ENCODE data around the gene ZFYVE28.

DNA sequence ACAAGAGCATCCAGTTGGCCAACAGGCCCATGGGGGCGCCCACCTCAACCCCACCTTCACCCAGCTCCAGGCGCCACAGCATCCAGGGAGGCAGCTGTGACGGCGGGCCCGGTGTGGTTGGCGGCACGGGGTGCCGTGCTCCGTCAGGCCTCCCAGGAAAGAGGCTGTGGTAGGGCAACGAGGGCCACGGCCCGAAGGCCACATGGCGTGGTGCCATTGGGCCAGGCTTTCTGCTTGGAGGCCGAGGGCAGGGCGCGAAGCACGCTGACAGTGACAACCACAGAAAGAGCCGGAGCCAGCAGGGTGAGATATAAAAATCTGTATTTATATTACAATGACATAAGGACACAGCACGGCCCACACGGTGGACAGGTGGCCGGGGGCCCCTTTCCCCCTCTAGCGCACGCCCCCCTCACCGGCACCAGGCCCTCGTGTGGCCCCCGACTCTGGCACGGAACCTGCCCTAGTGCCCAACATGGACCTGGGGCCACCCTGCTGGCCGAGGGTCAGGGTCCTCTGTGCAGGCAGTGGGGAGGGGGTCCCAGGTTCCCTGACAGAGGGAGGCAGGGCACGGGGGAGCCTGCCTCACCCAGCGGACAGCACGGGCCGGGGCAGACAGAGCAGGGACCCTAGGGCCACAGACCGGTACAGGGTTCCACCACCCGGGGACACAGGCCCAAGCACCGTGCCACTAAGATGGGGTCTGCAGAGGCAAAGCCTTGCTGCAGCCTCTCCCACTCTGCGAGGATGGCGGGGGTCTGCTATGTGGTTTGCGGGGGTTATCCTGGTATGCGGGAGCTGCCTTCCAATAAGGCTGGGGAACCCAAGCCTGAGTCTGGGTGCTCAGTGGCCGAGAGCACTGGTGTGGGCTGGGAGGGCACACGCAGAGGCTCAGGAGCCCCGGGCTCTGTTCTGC lies 171.1 kb downstream of the ZFYVE28 start:
- no peak for TF ChIP-seq ZNF274 (IDR thresholded peaks at IDR 0.05; ENCODE audit: low read depth, low read length)
- TF ChIP-seq YY1 (IDR thresholded peaks at IDR 0.05; ENCODE audit: insufficient read depth, insufficient read length), result no peak
- TF ChIP-seq SUZ12 (IDR thresholded peaks at IDR 0.05; ENCODE audit: extremely low read depth, insufficient read depth, insufficient read length), result no peak
